GM18502 (cell line): ENCODE data around the gene GLRX5.
"Not testable (repeated sequence)": the region's sequence is repeated elsewhere in the genome, so short reads cannot be mapped to it uniquely, and the experiment has no call there.

Experiments used
- ATAC-seq: cut with Tn5 transposase; IDR thresholded peaks from one replicate; pipeline ENCODE4 v1.9.1; 2021; ENCODE audit warnings: mild to moderate bottlenecking; ENCODE audit not compliant: unreplicated experiment, poor library complexity

The GLRX5 gene

DNA sequence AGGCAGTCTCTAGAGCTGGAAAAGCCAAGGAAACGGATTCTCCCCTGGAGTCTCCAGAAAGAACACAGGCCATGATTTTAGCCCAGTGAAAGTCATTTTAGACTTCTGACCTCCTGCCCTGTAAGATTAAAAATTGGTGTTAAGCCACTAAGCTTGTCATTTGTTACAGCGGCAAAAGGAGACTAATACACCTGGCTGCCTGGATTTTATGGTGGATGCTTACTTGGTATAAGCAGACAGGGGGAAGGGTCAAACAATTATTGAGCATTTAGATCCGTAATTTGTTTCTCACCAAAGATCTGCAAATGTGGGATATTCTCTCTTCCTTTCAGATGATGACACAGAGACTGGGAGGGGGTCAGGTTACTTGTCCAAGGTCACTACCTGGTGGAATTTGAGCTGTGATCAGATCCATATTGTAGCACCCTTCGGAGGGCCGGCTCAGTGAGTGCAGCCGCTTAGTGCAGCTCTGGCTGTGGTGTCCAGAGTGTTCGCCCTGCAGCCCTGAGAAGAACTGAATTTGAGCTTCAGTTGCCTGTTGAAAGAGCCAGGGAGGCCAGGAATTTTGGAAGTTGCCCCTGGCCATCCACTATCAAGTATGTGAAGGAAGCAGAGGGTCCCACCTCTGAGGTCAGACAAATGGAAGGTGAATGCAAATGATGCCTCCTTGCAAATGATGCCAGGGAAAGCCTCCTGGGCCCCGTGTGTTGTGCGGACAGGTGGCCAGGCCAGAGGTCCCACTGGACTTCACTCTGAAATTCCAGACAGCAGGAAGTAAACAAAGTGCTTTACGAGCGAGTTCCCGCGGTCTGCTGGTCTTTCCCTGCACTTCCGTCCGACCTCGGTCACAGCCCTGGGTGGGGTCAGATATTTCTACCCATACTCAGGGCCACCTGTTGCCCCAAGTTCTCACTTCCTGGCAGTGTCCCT, 15.1 kb downstream of the GLRX5 start:
- no peak for ATAC-seq

GRCh38 chr14:95551435-95551834, 16.6 kb downstream of the GLRX5 start:
- no peak for ATAC-seq

- no peak for ATAC-seq
Measured at GRCh38 chr14:95553141-95553540, 18.3 kb downstream of the GLRX5 start.

- no peak for ATAC-seq
Measured at GRCh38 chr14:95555053-95555452, 20.2 kb downstream of the GLRX5 start.

DNA sequence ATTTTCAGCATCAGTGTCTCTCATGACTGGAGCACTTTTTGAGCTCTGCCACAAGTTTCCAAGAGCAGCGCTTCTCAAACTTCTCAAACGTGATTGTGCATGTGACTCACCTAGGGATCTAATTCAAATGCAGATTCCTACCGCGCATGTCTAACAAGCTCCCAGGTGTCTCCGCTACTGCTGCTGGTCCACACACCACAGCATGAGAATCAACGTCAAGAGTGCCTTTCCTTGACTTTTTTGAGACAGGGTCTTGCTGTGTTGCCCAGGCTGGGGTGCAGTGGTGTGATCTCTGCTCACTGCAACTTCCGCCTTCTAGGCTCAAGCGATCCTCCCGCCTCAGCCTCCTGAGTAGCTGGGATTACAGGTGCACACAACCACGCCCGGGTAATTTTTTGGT, 22.4 kb downstream of the GLRX5 start:
- no peak for ATAC-seq

- ATAC-seq = no peak
Measured at GRCh38 chr14:95557832-95558231, 23.0 kb downstream of the GLRX5 start.

- no peak for ATAC-seq
Measured at GRCh38 chr14:95559203-95559602, 24.4 kb downstream of the GLRX5 start.

GRCh38 chr14:95561001-95561412, 26.2 kb downstream of the GLRX5 start:
- ATAC-seq = peak; percentile 91

DNA sequence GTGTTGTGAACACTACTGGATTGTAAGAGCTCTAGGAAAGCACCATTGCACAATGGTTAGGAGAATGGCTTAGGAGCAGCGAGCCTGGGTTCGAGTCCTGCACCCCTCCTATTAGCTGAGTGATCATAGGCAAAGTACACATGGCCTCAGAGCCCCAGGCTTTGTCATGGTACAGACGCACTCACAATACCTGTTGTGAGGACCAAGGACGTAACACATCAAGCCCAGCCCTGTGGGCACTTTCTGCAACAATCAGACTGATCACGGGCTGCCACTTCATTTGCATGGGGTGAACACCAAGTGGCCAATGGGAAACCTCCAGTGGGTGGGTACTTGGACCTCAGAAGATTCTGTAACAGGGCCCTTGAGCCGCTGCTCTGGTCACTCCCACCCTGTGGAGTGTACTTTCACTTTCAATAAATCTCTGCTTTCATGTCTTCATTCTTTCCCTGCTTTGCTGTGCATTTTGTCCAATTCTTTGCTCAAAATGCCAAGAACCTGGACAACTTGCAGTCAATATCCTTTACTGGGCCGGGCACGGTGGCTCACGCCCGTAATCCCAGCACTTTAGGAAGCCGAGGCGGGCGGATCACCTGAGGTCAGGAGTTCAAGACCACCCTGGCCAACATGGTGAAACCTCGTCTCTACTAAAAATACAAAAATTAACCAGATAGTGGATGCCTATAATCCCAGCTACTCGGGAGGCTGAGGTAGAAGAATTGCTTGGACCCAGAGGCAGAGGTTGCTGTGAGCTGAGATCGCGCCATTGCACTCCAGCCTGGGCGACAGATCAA, 28.2 kb downstream of the GLRX5 start:
- ATAC-seq = no peak

DNA sequence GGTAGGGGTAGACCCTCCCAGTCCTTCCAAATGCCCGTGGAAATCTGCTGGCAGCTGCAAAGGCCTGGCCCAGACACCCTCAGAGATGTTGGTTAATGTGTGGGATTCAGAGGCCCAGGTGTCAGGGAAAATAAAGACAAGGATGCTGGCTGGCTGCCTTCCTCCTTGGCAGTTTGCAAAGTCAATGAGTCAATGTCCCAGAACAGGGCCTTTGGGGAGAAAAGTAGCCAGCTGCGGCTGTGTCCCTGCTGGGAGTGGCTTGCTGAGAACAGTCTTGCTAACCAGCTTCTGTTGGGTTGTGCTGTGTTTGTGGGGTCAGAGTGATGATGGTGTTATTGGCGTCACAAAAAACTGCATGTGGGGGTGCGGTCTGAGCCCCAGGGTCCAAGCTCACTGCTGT, 29.2 kb downstream of the GLRX5 start:
- ATAC-seq = no peak

DNA sequence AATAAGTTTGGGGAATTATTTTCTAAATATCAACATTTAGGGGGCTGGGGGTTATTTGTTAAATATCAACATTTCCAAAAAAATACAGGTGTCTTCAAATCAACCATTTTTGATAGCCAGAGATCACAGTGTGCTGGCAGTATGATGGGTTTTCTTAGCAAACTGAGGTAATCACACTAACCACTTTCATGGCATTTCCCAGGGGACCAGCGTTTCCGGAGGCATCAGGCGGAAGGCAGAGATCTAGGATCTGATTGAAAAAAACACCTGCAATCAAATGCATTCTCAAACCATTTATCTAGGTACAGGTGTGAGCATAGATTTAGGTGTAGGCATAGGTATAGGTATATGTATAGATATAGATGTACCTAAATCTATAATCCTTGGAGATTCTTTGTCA, 34.6 kb downstream of the GLRX5 start:
- no peak for ATAC-seq

DNA sequence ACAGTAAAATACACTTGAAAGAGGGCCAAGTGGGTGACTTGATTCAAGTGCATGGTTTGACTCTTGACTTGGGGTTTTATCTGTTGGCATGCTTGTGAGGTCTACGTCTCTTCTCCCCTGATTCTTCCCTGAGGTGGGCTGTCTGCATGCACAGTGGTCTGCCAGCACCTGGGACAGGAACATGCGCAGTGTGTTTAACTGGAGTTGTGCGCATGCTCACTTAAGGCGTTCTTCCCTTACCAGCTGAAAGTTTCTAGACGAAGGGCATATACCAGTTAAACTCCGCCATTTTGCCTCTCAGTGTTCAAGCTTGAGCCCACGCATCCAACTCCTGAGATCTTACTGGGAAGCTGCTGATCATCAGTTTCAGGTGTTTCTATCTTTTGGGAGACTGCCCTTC, 38.5 kb downstream of the GLRX5 start:
- ATAC-seq = no peak

DNA sequence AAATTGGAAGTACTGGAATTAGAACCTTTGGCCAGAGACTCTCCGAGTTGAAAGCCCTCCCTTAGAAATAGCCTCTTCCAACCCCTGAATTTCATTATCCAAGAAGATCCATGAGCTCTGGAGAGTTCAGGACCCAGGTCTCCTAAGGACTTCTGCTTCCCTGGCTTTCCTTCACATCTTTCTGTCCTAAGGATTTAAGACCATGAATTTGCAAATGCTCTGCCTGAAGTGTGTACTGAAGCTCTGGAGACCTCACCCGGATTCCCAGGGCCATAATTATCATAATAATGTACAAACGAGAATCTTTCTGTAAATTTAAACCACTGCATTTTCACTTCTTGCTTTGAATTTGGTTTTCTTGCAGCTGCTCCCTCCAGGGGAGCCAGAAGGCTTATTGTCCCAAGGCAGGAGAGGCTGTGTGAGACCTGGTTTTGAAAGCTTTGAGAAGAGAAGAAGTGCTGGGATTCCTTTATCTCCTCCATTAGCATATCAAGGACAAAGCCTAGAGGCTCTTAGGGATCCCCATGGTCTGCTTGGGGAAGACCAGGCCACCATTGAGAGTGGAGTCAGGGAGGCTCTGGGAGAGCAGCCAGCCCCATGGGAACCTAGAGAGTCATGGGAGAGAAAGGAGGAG, 41.1 kb downstream of the GLRX5 start:
- ATAC-seq = no peak

- ATAC-seq = peak; percentile 99
Measured at GRCh38 chr14:95577067-95577800, 42.4 kb downstream of the GLRX5 start.

- ATAC-seq = no peak
Measured at GRCh38 chr14:95577870-95578269, 43.0 kb downstream of the GLRX5 start.

DNA sequence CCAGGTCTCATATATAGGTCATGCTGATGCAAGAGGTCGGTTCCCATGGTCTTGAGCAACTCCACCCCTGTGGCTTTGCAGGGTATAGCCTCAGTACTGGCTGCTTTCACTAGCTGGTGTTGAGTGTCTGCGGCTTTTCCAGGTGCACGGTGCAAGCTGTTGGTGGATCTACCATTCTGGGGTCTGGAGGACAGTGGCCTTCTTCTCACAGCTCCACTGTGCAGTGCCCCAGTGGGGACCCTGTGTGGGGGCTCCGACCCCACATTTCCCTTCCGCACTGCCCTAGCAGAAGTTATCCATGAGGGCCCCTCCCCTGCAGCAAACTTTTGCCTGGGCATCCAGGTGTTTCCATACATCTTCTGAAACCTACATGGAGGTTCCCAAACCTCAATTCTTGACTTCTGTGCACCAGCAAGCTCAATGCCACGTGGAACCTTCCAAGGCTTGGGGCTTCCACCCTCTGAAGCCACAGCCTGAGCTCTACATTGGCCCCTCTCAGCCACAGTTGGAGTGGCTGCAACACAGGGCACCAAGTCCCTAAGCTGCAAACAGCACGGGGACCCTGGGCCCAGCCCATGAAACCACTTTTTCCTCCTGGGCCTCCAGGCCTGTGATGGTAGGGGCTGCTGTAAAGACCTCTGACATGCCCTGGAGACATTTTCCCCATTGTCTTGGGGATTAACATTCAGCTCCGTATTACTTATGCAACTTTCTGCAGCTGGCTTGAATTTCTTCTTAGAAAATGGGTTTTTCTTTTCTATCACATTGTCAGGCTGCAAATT, 49.2 kb downstream of the GLRX5 start:
- ATAC-seq = not testable (repeated sequence)

- ATAC-seq = no peak
Measured at GRCh38 chr14:95585953-95586620, 51.2 kb downstream of the GLRX5 start.

- ATAC-seq = not testable (repeated sequence)
Measured at GRCh38 chr14:95591182-95591581, 56.3 kb downstream of the GLRX5 start.
